ENCODE results near the gene PRUNE2. TPM values are rescaled to one million over a fixed set of nuclear protein-coding genes. Genes with fewer than 3 reads are reported as not detected.
"Not testable (repeated sequence)": the region's sequence is repeated elsewhere in the genome, so short reads cannot be mapped to it uniquely, and the experiment has no call there.

Gene PRUNE2
- polyA plus RNA-seq, 12 donors, result 6.5 to 30.0 (median 18.0) TPM; not detected in 1

- no peak for DNase-seq
Observed at GRCh38 chr9:76700916-76701315, 205.0 kb downstream of the PRUNE2 start.

- peak; percentile 23 for DNase-seq
Observed at GRCh38 chr9:76699971-76700370, 205.9 kb downstream of the PRUNE2 start.

GRCh38 chr9:76697554-76697953 is 208.4 kb downstream of the PRUNE2 start:
- no peak for DNase-seq

GRCh38 chr9:76697081-76697480 is 208.8 kb downstream of the PRUNE2 start:
- no peak for DNase-seq

- DNase-seq, result no peak
Observed at GRCh38 chr9:76693912-76694311, 212.0 kb downstream of the PRUNE2 start.

- DNase-seq, result no peak
Observed at GRCh38 chr9:76692458-76693129, 213.3 kb downstream of the PRUNE2 start.

- no peak for DNase-seq
Observed at GRCh38 chr9:76691517-76692313, 214.2 kb downstream of the PRUNE2 start.

GRCh38 chr9:76690973-76691370 is 214.9 kb downstream of the PRUNE2 start:
- no peak for DNase-seq

GRCh38 chr9:76690246-76690972 is 215.5 kb downstream of the PRUNE2 start:
- DNase-seq, result no peak

- no peak for DNase-seq
Observed at GRCh38 chr9:76688471-76689238, 217.3 kb downstream of the PRUNE2 start.

- DNase-seq, result no peak
Observed at GRCh38 chr9:76687861-76688391, 218.0 kb downstream of the PRUNE2 start.

- no peak for DNase-seq
Observed at GRCh38 chr9:76686756-76687155, 219.2 kb downstream of the PRUNE2 start.

GRCh38 chr9:76684213-76684612 is 221.7 kb downstream of the PRUNE2 start:
- DNase-seq, result no peak

- DNase-seq, result no peak
Observed at GRCh38 chr9:76681556-76681955, 224.4 kb downstream of the PRUNE2 start.

GRCh38 chr9:76680716-76681425 is 225.0 kb downstream of the PRUNE2 start:
- DNase-seq, result no peak

- DNase-seq, result no peak
Observed at GRCh38 chr9:76677481-76678055, 228.3 kb downstream of the PRUNE2 start.

GRCh38 chr9:76676857-76677256 is 229.1 kb downstream of the PRUNE2 start:
- DNase-seq, result no peak

- no peak for DNase-seq
Observed at GRCh38 chr9:76667521-76667957, 238.4 kb downstream of the PRUNE2 start.

GRCh38 chr9:76665966-76666365 is 239.9 kb downstream of the PRUNE2 start:
- DNase-seq, result not testable (repeated sequence)

- DNase-seq, result no peak
Observed at GRCh38 chr9:76665458-76665857, 240.5 kb downstream of the PRUNE2 start.

All from muscle of arm (tissue), 12 donors.